ENCODE data around the gene SERPINA4.
"Not testable (repeated sequence)": the region's sequence is repeated elsewhere in the genome, so short reads cannot be mapped to it uniquely, and the experiment has no call there.

Gene SERPINA4

GRCh38 chr14:94570002-94570400 lies 8.8 kb downstream of the SERPINA4 start:
- DNase-seq, result no peak

- DNase-seq, result no peak
These were observed 9.2 kb downstream of the SERPINA4 start for GRCh38 chr14:94570440-94570839.

GRCh38 chr14:94571395-94571794 lies 10.2 kb downstream of the SERPINA4 start:
- DNase-seq, result no peak

- no peak for DNase-seq
These were observed 10.7 kb downstream of the SERPINA4 start for GRCh38 chr14:94571950-94572349.

GRCh38 chr14:94572637-94573303 lies 11.5 kb downstream of the SERPINA4 start:
- DNase-seq, result no peak

GRCh38 chr14:94573475-94574277 lies 12.4 kb downstream of the SERPINA4 start:
- DNase-seq, result no peak

- no peak for DNase-seq
These were observed 13.1 kb downstream of the SERPINA4 start for GRCh38 chr14:94574336-94574735.

GRCh38 chr14:94575730-94576585 lies 14.7 kb downstream of the SERPINA4 start:
- DNase-seq, result no peak

- not testable (repeated sequence) for DNase-seq
These were observed 16.2 kb downstream of the SERPINA4 start for GRCh38 chr14:94577472-94577871.

- no peak for DNase-seq
These were observed 17.5 kb downstream of the SERPINA4 start for GRCh38 chr14:94578712-94579111.

- DNase-seq, result no peak
These were observed 20.1 kb downstream of the SERPINA4 start, which contains the start of gene SERPINA5 for GRCh38 chr14:94581127-94581999. SERPINA5 (plus strand) TSS chr14:94581426; CDS start chr14:94587363, 5,937 bp downstream.

GRCh38 chr14:94582199-94582750 lies 21.0 kb downstream of the SERPINA4 start:
- no peak for DNase-seq

GRCh38 chr14:94582851-94583250 lies 21.6 kb downstream of the SERPINA4 start:
- DNase-seq, result no peak

- no peak for DNase-seq
These were observed 22.3 kb downstream of the SERPINA4 start for GRCh38 chr14:94583557-94583956.

- DNase-seq, result no peak
These were observed 23.5 kb downstream of the SERPINA4 start for GRCh38 chr14:94584591-94585280.

- DNase-seq, result no peak
These were observed 25.4 kb downstream of the SERPINA4 start for GRCh38 chr14:94586635-94587034.

- DNase-seq, result no peak
These were observed 27.1 kb downstream of the SERPINA4 start for GRCh38 chr14:94588311-94588710.

GRCh38 chr14:94591073-94591472 lies 29.8 kb downstream of the SERPINA4 start:
- no peak for DNase-seq

GRCh38 chr14:94591871-94592270 lies 30.6 kb downstream of the SERPINA4 start:
- no peak for DNase-seq

- no peak for DNase-seq
These were observed 31.2 kb downstream of the SERPINA4 start for GRCh38 chr14:94592457-94592856.

- no peak for DNase-seq
These were observed 32.1 kb downstream of the SERPINA4 start for GRCh38 chr14:94593376-94593748.

Measured in activated naive CD4-positive, alpha-beta T cell treated with anti-CD3 and anti-CD28 coated beads, Interleukin-2, amount 50 U/mL, for 16 hours (primary cell).